NCI-H187 treated with DMSO at 0.1 percent for 48 hours (cell line): ENCODE data around the gene CDC26.
"Not testable (repeated sequence)": the region's sequence is repeated elsewhere in the genome, so short reads cannot be mapped to it uniquely, and the experiment has no call there.

Experiments used
- DNase-seq: peaks from one replicate; lab custom pipeline; 2025; lab: John Stamatoyannopoulos, UW

The CDC26 gene

GRCh38 chr9:113275157-113276131 lies at the start of gene CDC26, which contains the start of gene PRPF4:
CDC26 (minus strand) TSS chr9:113275572; CDS start chr9:113272507, 3,065 bp downstream.
PRPF4 (plus strand) TSS chr9:113275658; CDS start chr9:113275744, 86 bp downstream.
- peak; percentile 87 for DNase-seq

GRCh38 chr9:113322671-113323070 lies 47.3 kb upstream of the CDC26 start:
- no peak for DNase-seq

GRCh38 chr9:113320051-113320450 lies 44.7 kb upstream of the CDC26 start:
- no peak for DNase-seq

- DNase-seq, result no peak
Observed at GRCh38 chr9:113319054-113319453, 43.7 kb upstream of the CDC26 start.

GRCh38 chr9:113317777-113318176 lies 42.4 kb upstream of the CDC26 start:
- no peak for DNase-seq

GRCh38 chr9:113316030-113316429 lies 40.7 kb upstream of the CDC26 start:
- DNase-seq, result no peak

- no peak for DNase-seq
Observed at GRCh38 chr9:113315231-113315630, 39.9 kb upstream of the CDC26 start.

- no peak for DNase-seq
Observed at GRCh38 chr9:113313261-113313660, 37.9 kb upstream of the CDC26 start.

GRCh38 chr9:113311961-113312360 lies 36.6 kb upstream of the CDC26 start:
- no peak for DNase-seq

- DNase-seq, result no peak
Observed at GRCh38 chr9:113310538-113310937, 35.2 kb upstream of the CDC26 start.

- no peak for DNase-seq
Observed at GRCh38 chr9:113309204-113309813, 33.9 kb upstream of the CDC26 start.

- no peak for DNase-seq
Observed at GRCh38 chr9:113307396-113307975, 32.1 kb upstream of the CDC26 start.

GRCh38 chr9:113306566-113306965 lies 31.2 kb upstream of the CDC26 start:
- no peak for DNase-seq

- no peak for DNase-seq
Observed at GRCh38 chr9:113302792-113303418, 27.5 kb upstream of the CDC26 start, which contains the start of gene RNF183. RNF183 (minus strand) TSS chr9:113303376; CDS start chr9:113298184, 5,192 bp downstream.

- no peak for DNase-seq
Observed at GRCh38 chr9:113301548-113301947, 26.2 kb upstream of the CDC26 start.

- peak; percentile 41 for DNase-seq
Observed at GRCh38 chr9:113299800-113300292, 24.5 kb upstream of the CDC26 start.

GRCh38 chr9:113298924-113299770 lies 23.8 kb upstream of the CDC26 start:
- peak; percentile 48 for DNase-seq

- no peak for DNase-seq
Observed at GRCh38 chr9:113298311-113298710, 22.9 kb upstream of the CDC26 start.

- DNase-seq, result no peak
Observed at GRCh38 chr9:113296796-113297558, 21.6 kb upstream of the CDC26 start.

GRCh38 chr9:113296247-113296646 lies 20.9 kb upstream of the CDC26 start:
- not testable (repeated sequence) for DNase-seq
